Measurements from ENCODE around the gene NEGR1. TPM values are rescaled to one million over a fixed set of nuclear protein-coding genes. Genes with fewer than 3 reads are reported as not detected.
A peak's percentile ranks its signal among the peaks of the same experiment; 100 is the strongest.

The NEGR1 gene
- polyA plus RNA-seq (40.6 and 47.4 TPM in 2 replicates), polyA minus RNA-seq (87.9 and 96.8 TPM in 2 replicates)

DNA sequence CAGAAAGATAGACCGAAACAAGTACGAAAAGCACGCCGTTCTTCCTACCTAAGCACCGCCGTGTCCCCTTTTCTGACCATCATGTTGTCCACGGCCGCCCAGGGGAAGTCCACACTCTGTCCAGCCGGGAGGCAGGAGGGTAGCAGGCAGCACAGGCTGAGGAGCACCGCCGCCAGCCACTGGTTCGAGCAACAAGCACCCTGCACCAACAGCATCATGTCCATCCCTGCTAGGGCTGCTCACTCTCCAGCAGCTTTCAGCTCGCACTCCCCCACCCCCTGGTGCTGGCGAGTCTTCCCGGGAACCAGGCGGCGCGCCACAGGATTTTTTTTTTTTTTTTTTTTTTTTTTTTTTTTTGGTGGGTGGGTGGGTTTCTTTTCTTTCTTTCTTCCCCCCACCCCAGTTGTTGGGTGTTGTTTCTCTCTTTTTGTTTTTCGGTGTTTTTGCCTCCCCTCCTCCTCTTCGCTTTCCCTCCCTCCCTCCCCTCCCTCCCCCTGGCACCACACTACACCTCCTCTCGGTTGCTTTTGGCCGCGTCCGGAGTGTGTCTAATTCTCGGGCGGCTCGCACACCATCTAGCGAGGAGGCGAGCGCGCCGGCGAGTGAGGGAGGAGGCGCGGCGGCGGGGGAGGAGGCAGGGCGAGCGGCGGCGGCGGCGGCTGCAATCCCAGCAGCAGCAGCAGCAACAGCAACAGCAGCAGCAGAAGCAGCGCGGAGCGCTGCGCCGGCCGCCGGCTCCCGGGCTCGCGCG lies at the start of gene NEGR1:
Gene NEGR1, minus strand, starts transcription at position 269 of the 751 bp plus-strand sequence.
- Histone ChIP-seq H3K4me3 (ENCODE audit: low read length) (peak within 1 kb of the TSS; percentile 77), H3F3A (ENCODE audit: insufficient read depth, low read length, poor library complexity, severe bottlenecking) (peaks cover 5% of the 10 kb centered on the region), H3K27me3 (ENCODE audit: insufficient read depth, low read depth, low read length) (no peaks in the 10 kb centered on the region), H3K79me2 (replicated peaks; ENCODE audit: insufficient read depth, low read length) (peaks cover 13% of the 10 kb centered on the region), H3K9me2 (ENCODE audit: insufficient read depth, low read length) (no peaks in the 10 kb centered on the region), H2AFZ (ENCODE audit: low read depth, low read length) (peak within 1 kb of the TSS; percentile 95), H3K9ac (ENCODE audit: low read length) (peak within 1 kb of the TSS; percentile 83), H3K36me3 (ENCODE audit: insufficient read depth, low read length) (no peaks in the 10 kb centered on the region), H3K27ac (ENCODE audit: low read length) (peak within 1 kb of the TSS; percentile 91), H3K9me3 (ENCODE audit: low read length) (no peaks in the 10 kb centered on the region), H4K20me1 (ENCODE audit: insufficient read depth) (no peaks in the 10 kb centered on the region), H3K4me2 (ENCODE audit: low read length) (peak within 1 kb of the TSS; percentile 76)
- TF ChIP-seq, protein P1, sequence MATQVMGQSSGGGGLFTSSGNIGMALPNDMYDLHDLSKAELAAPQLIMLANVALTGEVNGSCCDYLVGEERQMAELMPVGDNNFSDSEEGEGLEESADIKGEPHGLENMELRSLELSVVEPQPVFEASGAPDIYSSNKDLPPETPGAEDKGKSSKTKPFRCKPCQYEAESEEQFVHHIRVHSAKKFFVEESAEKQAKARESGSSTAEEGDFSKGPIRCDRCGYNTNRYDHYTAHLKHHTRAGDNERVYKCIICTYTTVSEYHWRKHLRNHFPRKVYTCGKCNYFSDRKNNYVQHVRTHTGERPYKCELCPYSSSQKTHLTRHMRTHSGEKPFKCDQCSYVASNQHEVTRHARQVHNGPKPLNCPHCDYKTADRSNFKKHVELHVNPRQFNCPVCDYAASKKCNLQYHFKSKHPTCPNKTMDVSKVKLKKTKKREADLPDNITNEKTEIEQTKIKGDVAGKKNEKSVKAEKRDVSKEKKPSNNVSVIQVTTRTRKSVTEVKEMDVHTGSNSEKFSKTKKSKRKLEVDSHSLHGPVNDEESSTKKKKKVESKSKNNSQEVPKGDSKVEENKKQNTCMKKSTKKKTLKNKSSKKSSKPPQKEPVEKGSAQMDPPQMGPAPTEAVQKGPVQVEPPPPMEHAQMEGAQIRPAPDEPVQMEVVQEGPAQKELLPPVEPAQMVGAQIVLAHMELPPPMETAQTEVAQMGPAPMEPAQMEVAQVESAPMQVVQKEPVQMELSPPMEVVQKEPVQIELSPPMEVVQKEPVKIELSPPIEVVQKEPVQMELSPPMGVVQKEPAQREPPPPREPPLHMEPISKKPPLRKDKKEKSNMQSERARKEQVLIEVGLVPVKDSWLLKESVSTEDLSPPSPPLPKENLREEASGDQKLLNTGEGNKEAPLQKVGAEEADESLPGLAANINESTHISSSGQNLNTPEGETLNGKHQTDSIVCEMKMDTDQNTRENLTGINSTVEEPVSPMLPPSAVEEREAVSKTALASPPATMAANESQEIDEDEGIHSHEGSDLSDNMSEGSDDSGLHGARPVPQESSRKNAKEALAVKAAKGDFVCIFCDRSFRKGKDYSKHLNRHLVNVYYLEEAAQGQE (IDR thresholded peaks at IDR 0.05; ENCODE audit: borderline replicate concordance) = no peak
- TF ChIP-seq, protein P2, sequence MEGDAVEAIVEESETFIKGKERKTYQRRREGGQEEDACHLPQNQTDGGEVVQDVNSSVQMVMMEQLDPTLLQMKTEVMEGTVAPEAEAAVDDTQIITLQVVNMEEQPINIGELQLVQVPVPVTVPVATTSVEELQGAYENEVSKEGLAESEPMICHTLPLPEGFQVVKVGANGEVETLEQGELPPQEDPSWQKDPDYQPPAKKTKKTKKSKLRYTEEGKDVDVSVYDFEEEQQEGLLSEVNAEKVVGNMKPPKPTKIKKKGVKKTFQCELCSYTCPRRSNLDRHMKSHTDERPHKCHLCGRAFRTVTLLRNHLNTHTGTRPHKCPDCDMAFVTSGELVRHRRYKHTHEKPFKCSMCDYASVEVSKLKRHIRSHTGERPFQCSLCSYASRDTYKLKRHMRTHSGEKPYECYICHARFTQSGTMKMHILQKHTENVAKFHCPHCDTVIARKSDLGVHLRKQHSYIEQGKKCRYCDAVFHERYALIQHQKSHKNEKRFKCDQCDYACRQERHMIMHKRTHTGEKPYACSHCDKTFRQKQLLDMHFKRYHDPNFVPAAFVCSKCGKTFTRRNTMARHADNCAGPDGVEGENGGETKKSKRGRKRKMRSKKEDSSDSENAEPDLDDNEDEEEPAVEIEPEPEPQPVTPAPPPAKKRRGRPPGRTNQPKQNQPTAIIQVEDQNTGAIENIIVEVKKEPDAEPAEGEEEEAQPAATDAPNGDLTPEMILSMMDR (IDR thresholded peaks at IDR 0.05; ENCODE audit: poor library complexity, severe bottlenecking) = peak; percentile 51
- TF ChIP-seq POLR2AphosphoS5 (IDR thresholded peaks at IDR 0.05) (peak; percentile 58), EZH2 (IDR thresholded peaks at IDR 0.05; ENCODE audit: borderline replicate concordance, insufficient read depth, low read length, poor library complexity, severe bottlenecking) (no peak), TAF1 (IDR thresholded peaks at IDR 0.05; ENCODE audit: low read depth) (no peak), SMC3 (conservative IDR thresholded peaks at IDR 0.05; ENCODE audit: poor library complexity) (no peak), RAD21 (conservative IDR thresholded peaks at IDR 0.05) (peak; percentile 55), EP300 (conservative IDR thresholded peaks at IDR 0.05; ENCODE audit: poor library complexity, severe bottlenecking) (peak; percentile 29), MXI1 (conservative IDR thresholded peaks at IDR 0.05; ENCODE audit: poor library complexity, severe bottlenecking) (peak; percentile 15)

DNA sequence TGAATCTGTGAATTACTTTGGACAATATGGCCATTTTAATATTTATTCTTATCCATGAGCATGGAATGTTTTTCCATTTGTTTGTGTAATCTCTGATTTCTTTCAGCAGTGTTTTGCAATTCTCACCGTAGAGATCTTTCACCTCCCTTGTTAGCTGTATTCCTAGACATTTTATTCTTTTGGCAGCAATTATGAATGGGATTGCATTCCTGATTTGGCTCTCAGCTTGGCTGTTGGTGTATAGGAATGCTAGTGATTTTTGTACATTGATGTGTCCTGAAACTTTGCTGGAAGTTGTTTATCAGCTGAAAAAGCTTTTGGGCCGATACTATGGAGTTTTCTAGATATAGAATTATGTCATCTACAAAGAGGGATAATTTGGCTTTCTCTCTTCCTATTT lies 44.2 kb upstream of the NEGR1 start:
- H3K9ac ChIP-seq (ENCODE audit: low read length) = no peak overlapping the region
- H4K20me1 ChIP-seq (ENCODE audit: insufficient read depth) = no peaks in the 10 kb centered on the region
- TF ChIP-seq EZH2 (IDR thresholded peaks at IDR 0.05; ENCODE audit: borderline replicate concordance, insufficient read depth, low read length, poor library complexity, severe bottlenecking) (no peak), TAF1 (IDR thresholded peaks at IDR 0.05; ENCODE audit: low read depth) (no peak), EP300 (conservative IDR thresholded peaks at IDR 0.05; ENCODE audit: poor library complexity, severe bottlenecking) (no peak), POLR2AphosphoS5 (IDR thresholded peaks at IDR 0.05) (no peak), RAD21 (conservative IDR thresholded peaks at IDR 0.05) (no peak), MXI1 (conservative IDR thresholded peaks at IDR 0.05; ENCODE audit: poor library complexity, severe bottlenecking) (no peak), SMC3 (conservative IDR thresholded peaks at IDR 0.05; ENCODE audit: poor library complexity) (no peak)
- TF ChIP-seq, protein P2 (IDR thresholded peaks at IDR 0.05; ENCODE audit: poor library complexity, severe bottlenecking) = no peak
- TF ChIP-seq, protein P1 (IDR thresholded peaks at IDR 0.05; ENCODE audit: borderline replicate concordance) = no peak
- H3F3A ChIP-seq (ENCODE audit: insufficient read depth, low read length, poor library complexity, severe bottlenecking) = no peaks in the 10 kb centered on the region
- no peak overlapping the region for H3K4me3 ChIP-seq (ENCODE audit: low read length)
- no peak overlapping the region for H2AFZ ChIP-seq (ENCODE audit: low read depth, low read length)
- H3K79me2 ChIP-seq (replicated peaks; ENCODE audit: insufficient read depth, low read length) = no peaks in the 10 kb centered on the region
- H3K27ac ChIP-seq (ENCODE audit: low read length) = no peak overlapping the region
- no peaks in the 10 kb centered on the region for H3K36me3 ChIP-seq (ENCODE audit: insufficient read depth, low read length)
- H3K9me3 ChIP-seq (ENCODE audit: low read length) = no peaks in the 10 kb centered on the region
- H3K27me3 ChIP-seq (ENCODE audit: insufficient read depth, low read depth, low read length) = no peaks in the 10 kb centered on the region
- H3K9me2 ChIP-seq (ENCODE audit: insufficient read depth, low read length) = no peaks in the 10 kb centered on the region
- H3K4me2 ChIP-seq (ENCODE audit: low read length) = no peak overlapping the region
